Measurements from ENCODE around the gene CRISP3. TPM values are rescaled to one million over a fixed set of nuclear protein-coding genes. Genes with fewer than 3 reads are reported as not detected.
A peak's percentile ranks its signal among the peaks of the same experiment; 100 is the strongest.

CRISP3 gene
- total and polyA plus RNA-seq, 9 of the 15 experiments (the other 6 are each of a cell fraction or from before 2014, with no cell fraction given) = 0.21 to 2.0 (median 0.58) TPM

DNA sequence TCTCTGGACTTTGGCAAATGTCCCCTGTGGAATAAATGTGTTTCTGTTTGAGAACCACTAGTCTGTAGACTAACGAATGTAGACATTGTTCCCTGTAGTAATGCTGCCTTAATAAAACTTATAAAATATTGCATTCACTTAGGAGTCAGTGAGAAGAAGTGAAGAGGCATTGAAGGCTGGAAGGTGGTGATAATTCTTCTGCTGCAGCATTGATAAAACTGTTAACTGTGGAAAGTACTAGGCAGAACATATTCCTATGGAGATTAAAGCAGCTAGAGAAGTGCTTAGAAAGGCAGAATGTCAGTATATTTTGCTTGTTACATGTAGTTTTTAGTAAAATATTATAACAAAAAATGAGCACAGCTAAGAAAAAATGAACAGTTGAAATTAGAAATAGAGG, 38.1 kb upstream of the CRISP3 start (continued):
- TF ChIP-seq NCOA2 (IDR thresholded peaks at IDR 0.05; ENCODE audit: partially characterized antibody in 2 of 2) (no peak), MCM2 (IDR thresholded peaks at IDR 0.05; ENCODE audit: low read depth) (no peak), GATAD2B (IDR thresholded peaks at IDR 0.05; ENCODE audit: borderline replicate concordance) (0 out of 2 replicates have a peak, but pooled peaks have one; percentile 18), XRCC5 (IDR thresholded peaks at IDR 0.05; ENCODE audit: low read depth, low read length) (no peak), RBM14 (IDR thresholded peaks at IDR 0.05; ENCODE audit: borderline replicate concordance, insufficient read depth, low read depth, low read length) (no peak), GATA2 (CRISPR knock-in tag; IDR thresholded peaks at IDR 0.05) (no peak), ARNT (IDR thresholded peaks at IDR 0.05) (peak in 1 of 2 experiments; percentile 75; a peak in 1 of 4 replicates)

DNA sequence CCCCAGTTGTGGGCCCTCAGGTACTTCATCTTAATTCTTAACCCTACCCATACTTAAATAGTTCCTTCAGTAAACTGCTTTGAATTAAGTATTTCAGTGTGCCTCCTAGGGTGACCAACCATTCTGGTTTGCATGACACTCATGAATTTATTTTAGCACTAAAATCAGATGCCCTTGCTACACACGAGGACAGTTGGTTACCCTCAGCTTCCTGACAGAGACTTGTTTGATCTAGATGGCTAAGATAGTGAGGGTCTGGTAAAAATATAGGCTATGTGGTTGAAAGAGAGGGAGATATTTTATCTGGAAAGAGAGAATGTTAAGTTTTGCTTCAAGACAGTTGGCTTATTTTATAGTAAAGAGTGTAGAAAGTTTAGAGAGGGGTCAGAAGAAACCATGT, 32.3 kb upstream of the CRISP3 start:
- Histone ChIP-seq H3K27me3 (ENCODE audit: control insufficient read depth in 2 of 2, insufficient read depth in 2 of 2, low read length in 2 of 2) (no peaks in the 10 kb centered on the region), H2AFZ (ENCODE audit: low read depth, low read length) (peak overlapping the region; percentile 83), H3K9me3 (replicated peaks; ENCODE audit: control insufficient read depth, insufficient read depth, low read depth, low read length) (no peaks in the 10 kb centered on the region; the same call in 1 of the 2 replicates), H3K9me1 (ENCODE audit: control insufficient read depth, insufficient read depth, low read length) (no peaks in the 10 kb centered on the region), H3K27ac (ENCODE audit: extremely low read depth, low read depth, low read length) (peak overlapping the region; percentile 37; the same call in 1 of the 3 replicates), H3K36me3 (ENCODE audit: control insufficient read depth, insufficient read depth, low read length) (no peaks in the 10 kb centered on the region; the same call in 2 of the 3 replicates), H3K4me2 (ENCODE audit: insufficient read depth, low read length) (no peak overlapping the region), H3K79me2 (ENCODE audit: control insufficient read depth, insufficient read depth, low read length) (no peaks in the 10 kb centered on the region), H3K4me3 (no peak overlapping the region), H3K4me1 (replicated peaks in 1 of 2; ENCODE audit: control insufficient read depth in 2 of 2, insufficient read depth in 2 of 2, low read length in 2 of 2) (peaks cover 8 to 28% of the 10 kb centered on the region in 2 experiments), H4K20me1 (replicated peaks; ENCODE audit: control insufficient read depth, insufficient read depth, low read length) (no peaks in the 10 kb centered on the region), H3K9ac (ENCODE audit: insufficient read depth in 1 of 2, low read depth in 2 of 2, low read length in 2 of 2) (no peak overlapping the region)
- POLR2A ChIA-PET = interaction anchor here (0.6 to 1.5 kb wide), 4 partner anchors 12 to 68 kb away, joined by 3 to 6 read pairs (median 4); no protein-coding TSS in a partner anchor
- DNase-seq (ENCODE audit: extremely low read depth in 1 of 4, low spot score in 3 of 4) = no peak
- in situ Hi-C loops (cut with MboI) (no loop called here), intact Hi-C loops (cut with micrococcal nuclease) (loop anchor here (5.0 kb wide), 1 partner anchor 139 kb away; the partner anchor contains the start of gene RHAG)
- peak; percentile 35 for FAIRE-seq
- no TSS peak for BruUV-seq (replicated peaks)
- WGBS (ENCODE audit: insufficient coverage, low coverage, missing lambda C conversion rate) = 4% methylated on average over 1 of the region's 1 CpG
- ATAC-seq = peak; percentile 29; the same call in 2 of the 3 replicates
- CTCF ChIA-PET (ENCODE audit: low intra/inter-chr PET ratio) = no interaction called here
- no peak for TF ChIP-seq EWSR1 (IDR thresholded peaks at IDR 0.05; ENCODE audit: borderline replicate concordance, low read depth, partially characterized antibody)
- no peak for TF ChIP-seq IRF2 (CRISPR knock-in tag; IDR thresholded peaks at IDR 0.05)
- TF ChIP-seq CREM (IDR thresholded peaks at IDR 0.05; ENCODE audit: low read depth) = no peak
- TF ChIP-seq ZKSCAN8 (CRISPR knock-in tag; IDR thresholded peaks at IDR 0.05) = no peak
- TF ChIP-seq FOXA3 (CRISPR knock-in tag; conservative IDR thresholded peaks at IDR 0.05 in 1 of 2, IDR thresholded peaks at IDR 0.05 in 1 of 2) = peak in 1 of 2 experiments; percentile 88; a peak in 2 of 4 replicates
- TF ChIP-seq, protein P1, sequence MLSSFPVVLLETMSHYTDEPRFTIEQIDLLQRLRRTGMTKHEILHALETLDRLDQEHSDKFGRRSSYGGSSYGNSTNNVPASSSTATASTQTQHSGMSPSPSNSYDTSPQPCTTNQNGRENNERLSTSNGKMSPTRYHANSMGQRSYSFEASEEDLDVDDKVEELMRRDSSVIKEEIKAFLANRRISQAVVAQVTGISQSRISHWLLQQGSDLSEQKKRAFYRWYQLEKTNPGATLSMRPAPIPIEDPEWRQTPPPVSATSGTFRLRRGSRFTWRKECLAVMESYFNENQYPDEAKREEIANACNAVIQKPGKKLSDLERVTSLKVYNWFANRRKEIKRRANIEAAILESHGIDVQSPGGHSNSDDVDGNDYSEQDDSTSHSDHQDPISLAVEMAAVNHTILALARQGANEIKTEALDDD (IDR thresholded peaks at IDR 0.05) = peak; percentile 84
- no peak for TF ChIP-seq ZNF263 (CRISPR knock-in tag; IDR thresholded peaks at IDR 0.05; ENCODE audit: borderline replicate concordance)
- TF ChIP-seq, protein P2, sequence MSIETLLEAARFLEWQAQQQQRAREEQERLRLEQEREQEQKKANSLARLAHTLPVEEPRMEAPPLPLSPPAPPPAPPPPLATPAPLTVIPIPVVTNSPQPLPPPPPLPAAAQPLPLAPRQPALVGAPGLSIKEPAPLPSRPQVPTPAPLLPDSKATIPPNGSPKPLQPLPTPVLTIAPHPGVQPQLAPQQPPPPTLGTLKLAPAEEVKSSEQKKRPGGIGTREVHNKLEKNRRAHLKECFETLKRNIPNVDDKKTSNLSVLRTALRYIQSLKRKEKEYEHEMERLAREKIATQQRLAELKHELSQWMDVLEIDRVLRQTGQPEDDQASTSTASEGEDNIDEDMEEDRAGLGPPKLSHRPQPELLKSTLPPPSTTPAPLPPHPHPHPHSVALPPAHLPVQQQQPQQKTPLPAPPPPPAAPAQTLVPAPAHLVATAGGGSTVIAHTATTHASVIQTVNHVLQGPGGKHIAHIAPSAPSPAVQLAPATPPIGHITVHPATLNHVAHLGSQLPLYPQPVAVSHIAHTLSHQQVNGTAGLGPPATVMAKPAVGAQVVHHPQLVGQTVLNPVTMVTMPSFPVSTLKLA (conservative IDR thresholded peaks at IDR 0.05) = 0 out of 4 replicates have a peak, but pooled peaks of 1 of the 2 experiments have one; percentile 28

Measured in K562 (cell line).